Measurements from ENCODE around the gene TMEM97. TPM values are rescaled to one million over a fixed set of nuclear protein-coding genes. Genes with fewer than 3 reads are reported as not detected.

TMEM97 gene
- total and polyA plus RNA-seq, 2 experiments from 2014 or later = 101 to 216 TPM

GRCh38 chr17:28280826-28281225, 38.2 kb upstream of the TMEM97 start:
- no peak overlapping the region for H3K4me3 ChIP-seq
- no peak overlapping the region for H3K4me3 Mint-ChIP-seq
- ATAC-seq (no peak), DNase-seq (ENCODE audit: low spot score) (no peak)
- H2AFZ ChIP-seq = no peak overlapping the region
- peaks cover 7% of the 10 kb centered on the region; the same call in 2 of the 3 replicates for H3K4me1 Mint-ChIP-seq
- no peaks in the 10 kb centered on the region for H3K4me1 ChIP-seq (ENCODE audit: insufficient read depth)
- no peaks in the 10 kb centered on the region for H3K27me3 Mint-ChIP-seq (ENCODE audit: insufficient read depth, low read depth, poor library complexity)
- no peaks in the 10 kb centered on the region for H3K79me2 ChIP-seq (replicated peaks; ENCODE audit: insufficient read depth)
- no peaks in the 10 kb centered on the region for H3K36me3 ChIP-seq (ENCODE audit: insufficient read depth)
- no peak for TF ChIP-seq ZNF331 (CRISPR knock-in tag; IDR thresholded peaks at IDR 0.05; ENCODE audit: low read depth)
- TF ChIP-seq EZH2phosphoT487 (IDR thresholded peaks at IDR 0.05; ENCODE audit: unreplicated experiment) = no peak
- no peak for TF ChIP-seq EZH2 (IDR thresholded peaks at IDR 0.05; ENCODE audit: low read depth, unreplicated experiment)
- no peak for TF ChIP-seq ZNF114 (CRISPR knock-in tag; IDR thresholded peaks at IDR 0.05)
- TF ChIP-seq REST (IDR thresholded peaks at IDR 0.05; ENCODE audit: unreplicated experiment) = no peak
- no peak for TF ChIP-seq ETS1 (IDR thresholded peaks at IDR 0.05)
- TF ChIP-seq ZNF462 (CRISPR knock-in tag; IDR thresholded peaks at IDR 0.05) = no peak
- no peak for TF ChIP-seq CTCF (conservative IDR thresholded peaks at IDR 0.05; ENCODE audit: low read depth in 2 of 2)
- TF ChIP-seq NANOG (IDR thresholded peaks at IDR 0.05; ENCODE audit: borderline replicate concordance) = no peak
- TF ChIP-seq POLR2AphosphoS5 (IDR thresholded peaks at IDR 0.05; ENCODE audit: low read depth) = no peak
- TF ChIP-seq STAT1 (IDR thresholded peaks at IDR 0.05; ENCODE audit: unreplicated experiment) = no peak
- no peak for TF ChIP-seq CREB1 (CRISPR knock-in tag; IDR thresholded peaks at IDR 0.05; ENCODE audit: low read depth)
- TF ChIP-seq JUNB (IDR thresholded peaks at IDR 0.05; ENCODE audit: unreplicated experiment) = no peak
- no peaks in the 10 kb centered on the region for H3K9me3 Mint-ChIP-seq
- H3K9me2 ChIP-seq (ENCODE audit: insufficient read depth) = 0 out of 2 replicates have a peak, but pooled peaks cover 5% of the 10 kb centered on the region
- H3K27ac Mint-ChIP-seq = no peak overlapping the region
- no peaks in the 10 kb centered on the region for H4K20me1 ChIP-seq (replicated peaks; ENCODE audit: insufficient read depth)
- no peaks in the 10 kb centered on the region for H3K27me3 ChIP-seq (ENCODE audit: insufficient read depth)
- H3F3A ChIP-seq (replicated peaks; ENCODE audit: low read depth) = no peaks in the 10 kb centered on the region
- no peak overlapping the region for H3K4me2 ChIP-seq
- no peaks in the 10 kb centered on the region for H3K36me3 Mint-ChIP-seq (ENCODE audit: low read depth)
- no peak overlapping the region for H3K27ac ChIP-seq (ENCODE audit: low read depth)

Measured in GM23338 (cell line).